Measurements from ENCODE around the gene IFT25.
A peak's percentile ranks its signal among the peaks of the same experiment; 100 is the strongest.
"Not testable (repeated sequence)": the region's sequence is repeated elsewhere in the genome, so short reads cannot be mapped to it uniquely, and the experiment has no call there.

IFT25 gene

DNA sequence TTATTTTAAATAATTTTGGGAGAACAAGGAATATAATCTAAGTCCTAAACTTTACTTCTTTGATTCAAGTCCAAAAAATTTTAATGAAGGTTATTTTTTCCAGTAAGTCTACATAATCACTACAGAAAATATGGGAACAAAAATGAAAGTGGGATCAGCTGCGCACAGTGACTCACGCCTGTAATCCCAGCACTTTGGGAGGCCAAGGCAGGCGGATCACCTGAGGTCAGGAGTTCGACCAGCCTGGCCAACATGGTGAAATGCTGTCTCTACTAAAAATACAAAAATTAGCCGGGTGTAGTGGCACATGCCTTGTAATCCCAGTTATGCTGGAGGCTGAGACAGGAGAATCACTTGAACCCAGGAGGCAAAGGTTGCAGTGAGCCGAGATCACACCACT is 61.9 kb downstream of the IFT25 start:
- not testable (repeated sequence) for DNase-seq (ENCODE audit: low spot score)

DNA sequence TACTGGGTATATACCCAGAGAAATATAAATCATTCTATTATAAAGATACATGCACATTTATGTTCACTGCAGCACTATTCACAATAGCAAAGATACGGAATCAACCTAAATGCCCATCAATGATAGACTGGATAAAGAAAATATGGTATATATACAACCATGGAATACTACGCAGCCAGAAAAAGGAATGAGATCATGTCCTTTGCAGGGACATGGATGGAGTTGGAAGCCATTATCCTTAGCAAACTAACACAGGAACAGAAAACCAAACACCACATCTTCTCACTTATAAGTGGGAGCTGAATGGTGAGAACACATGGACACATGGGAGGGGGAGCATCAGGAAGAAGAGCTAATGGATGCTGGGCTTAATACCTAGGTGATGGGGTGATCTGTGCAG is 63.6 kb downstream of the IFT25 start:
- DNase-seq (ENCODE audit: low spot score), result not testable (repeated sequence)

DNA sequence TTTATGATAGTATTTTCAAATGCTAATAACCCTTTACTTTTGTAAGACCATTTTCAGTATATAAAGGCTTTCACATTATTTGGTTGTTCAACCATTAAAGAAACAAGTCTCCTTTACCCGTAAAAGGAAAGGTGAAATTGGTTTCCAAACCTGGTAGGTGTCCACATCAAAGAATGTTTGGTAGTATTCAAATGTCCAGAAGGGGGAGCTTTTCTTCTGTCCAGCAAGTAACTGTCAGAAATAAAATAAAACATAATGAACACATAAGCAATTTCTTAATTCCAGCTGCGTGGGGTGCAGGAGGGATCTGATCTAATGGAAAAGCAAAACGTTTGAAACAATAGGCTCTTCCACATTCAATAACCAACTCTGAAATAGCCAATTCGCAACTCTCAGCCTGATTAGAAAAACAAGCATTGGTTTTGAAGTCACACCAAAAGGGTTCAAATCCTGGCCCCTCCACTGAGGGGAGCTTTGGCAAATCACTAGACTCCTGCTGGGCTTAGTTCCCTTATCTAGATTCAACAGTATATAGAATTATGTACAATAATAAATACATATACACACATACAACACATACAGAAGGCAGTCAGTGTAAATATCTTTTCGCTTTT is 66.9 kb downstream of the IFT25 start:
- DNase-seq (ENCODE audit: low spot score), result peak; percentile 39

DNA sequence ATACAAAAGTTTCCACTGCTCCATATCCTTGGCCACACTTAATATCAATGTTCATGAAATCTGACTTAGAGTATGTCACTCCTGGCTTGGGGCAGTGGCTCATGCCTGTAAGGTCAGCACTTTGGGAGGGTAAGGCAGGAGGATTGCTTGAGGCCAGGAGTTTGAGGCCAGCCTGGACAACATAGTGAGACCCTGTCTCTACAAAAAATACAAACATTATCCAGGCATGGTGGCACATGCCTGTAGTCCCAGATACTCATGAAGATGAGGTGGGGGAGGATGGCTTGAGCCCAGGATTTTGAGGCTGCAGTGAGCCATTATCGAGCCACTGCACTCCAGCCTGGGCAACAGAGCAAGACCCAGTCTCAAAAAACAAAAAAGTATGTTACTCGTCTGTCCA is 70.3 kb downstream of the IFT25 start:
- DNase-seq (ENCODE audit: low spot score), result not testable (repeated sequence)

GRCh38 chr1:53871773-53872484 is 73.6 kb downstream of the IFT25 start:
- DNase-seq (ENCODE audit: low spot score), result no peak

All from iPS-NIHi11 (cell line).